SK-N-SH treated with all-trans-retinoic acid at 6 μM for 48 hours (cell line): ENCODE data around the gene OR10K1.

Source experiments
- ATAC-seq: fragments of 200-7000 bp; cut with Tn5 transposase; 3 replicates; pipeline ENCODE4 v1.9.1; 2020; ENCODE audit warnings: mild to moderate bottlenecking, moderate library complexity
- ARNTL ChIP-seq: fragments of 450-650 bp; formaldehyde crosslinking; IDR thresholded peaks from 2 replicates; pipeline ENCODE4 v1.5.0; 2020; ENCODE audit warnings: low read depth, mild to moderate bottlenecking, moderate library complexity, borderline replicate concordance
- BACH2 ChIP-seq: fragments of 250-450 bp; sonication (Bioruptor Pico); IDR thresholded peaks from 2 replicates; pipeline ENCODE4 v1.9.0; 2021; ENCODE audit warnings: mild to moderate bottlenecking, borderline replicate concordance
- CSDC2 ChIP-seq: fragments of 250-450 bp; sonication (Bioruptor Pico); IDR thresholded peaks from 2 replicates; pipeline ENCODE4 v1.5.0; 2020; ENCODE audit warnings: mild to moderate bottlenecking, moderate library complexity
- ESRRG ChIP-seq: fragments of 250-450 bp; sonication (Bioruptor Pico); IDR thresholded peaks from 2 replicates; pipeline ENCODE4 v1.6.1; 2021; ENCODE audit warnings: mild to moderate bottlenecking
- GLIS3 ChIP-seq: fragments of 250-450 bp; sonication (Bioruptor Pico); IDR thresholded peaks from 2 replicates; pipeline ENCODE4 v1.5.0; 2020; ENCODE audit warnings: mild to moderate bottlenecking, moderate library complexity
- ISL1 ChIP-seq: fragments of 250-450 bp; sonication (Bioruptor Pico); IDR thresholded peaks from 2 replicates; pipeline ENCODE4 v2.1.2; 2022; ENCODE audit warnings: mild to moderate bottlenecking, moderate library complexity
- OSR1 ChIP-seq: fragments of 250-450 bp; sonication (Bioruptor Pico); IDR thresholded peaks from 2 replicates; pipeline ENCODE4 v1.8.0; 2022; ENCODE audit warnings: moderate library complexity, mild to moderate bottlenecking, inconsistent platforms
- PPARA ChIP-seq: fragments of 250-450 bp; sonication (Bioruptor Pico); IDR thresholded peaks from 2 replicates; pipeline ENCODE4 v1.5.0; 2020; ENCODE audit warnings: mild to moderate bottlenecking, borderline replicate concordance
- RARB ChIP-seq: fragments of 250-450 bp; sonication (Bioruptor Pico); IDR thresholded peaks from 2 replicates; pipeline ENCODE4 v1.8.0; 2021; ENCODE audit warnings: mild to moderate bottlenecking, moderate library complexity
- SNAI2 ChIP-seq: fragments of 250-450 bp; sonication (Bioruptor Pico); IDR thresholded peaks from 2 replicates; pipeline ENCODE4 v1.5.0; 2020; ENCODE audit warnings: mild to moderate bottlenecking, moderate library complexity
- TOX ChIP-seq: fragments of 250-450 bp; sonication (Bioruptor Pico); IDR thresholded peaks from 2 replicates; pipeline ENCODE4 v1.8.0; 2021; ENCODE audit warnings: mild to moderate bottlenecking, moderate library complexity, borderline replicate concordance
- ZC3H10 ChIP-seq: fragments of 250-450 bp; sonication (Bioruptor Pico); IDR thresholded peaks from 2 replicates; pipeline ENCODE4 v1.5.1; 2021; ENCODE audit warnings: mild to moderate bottlenecking, moderate library complexity
- ZFP3 ChIP-seq: fragments of 250-450 bp; sonication (Bioruptor Pico); IDR thresholded peaks from 2 replicates; pipeline ENCODE4 v1.5.0; 2020; ENCODE audit warnings: mild to moderate bottlenecking, moderate library complexity
- ZNF565 ChIP-seq: fragments of 450-650 bp; formaldehyde crosslinking; conservative IDR thresholded peaks from 2 replicates; pipeline ENCODE4 v1.5.0; 2020; ENCODE audit warnings: low read depth, mild to moderate bottlenecking, moderate library complexity
- ZNF70 ChIP-seq: fragments of 450-650 bp; formaldehyde crosslinking; IDR thresholded peaks from 2 replicates; pipeline ENCODE4 v1.5.0; 2020; ENCODE audit warnings: mild to moderate bottlenecking, moderate library complexity
- ZNF8 ChIP-seq: fragments of 450-650 bp; formaldehyde crosslinking; IDR thresholded peaks from 2 replicates; pipeline ENCODE4 v1.5.0; 2020; ENCODE audit warnings: mild to moderate bottlenecking, moderate library complexity
- TF ChIP-seq, protein P1 (sequence below): fragments of 250-450 bp; sonication (Bioruptor Pico); IDR thresholded peaks from 2 replicates; pipeline ENCODE4 v1.5.1; 2020; ENCODE audit warnings: low read depth, mild to moderate bottlenecking, moderate library complexity
- TF ChIP-seq, protein P2 (sequence below): fragments of 250-450 bp; sonication (Bioruptor Pico); IDR thresholded peaks from 2 replicates; pipeline ENCODE4 v1.8.0; 2020; ENCODE audit warnings: mild to moderate bottlenecking, moderate library complexity, borderline replicate concordance
- TF ChIP-seq, protein P3 (sequence below): fragments of 250-450 bp; sonication (Bioruptor Pico); IDR thresholded peaks from 2 replicates; pipeline ENCODE4 v1.5.1; 2021; ENCODE audit warnings: mild to moderate bottlenecking, moderate library complexity
- TF ChIP-seq, protein P4 (sequence below): fragments of 250-450 bp; sonication (Bioruptor Pico); IDR thresholded peaks from 2 replicates; pipeline ENCODE4 v1.5.0; 2020; ENCODE audit warnings: mild to moderate bottlenecking, moderate library complexity
- TF ChIP-seq, protein P5 (sequence below): fragments of 250-450 bp; sonication (Bioruptor Pico); IDR thresholded peaks from 2 replicates; pipeline ENCODE4 v1.8.0; 2021; ENCODE audit warnings: low read depth, mild to moderate bottlenecking, moderate library complexity, borderline replicate concordance

OR10K1 gene

DNA sequence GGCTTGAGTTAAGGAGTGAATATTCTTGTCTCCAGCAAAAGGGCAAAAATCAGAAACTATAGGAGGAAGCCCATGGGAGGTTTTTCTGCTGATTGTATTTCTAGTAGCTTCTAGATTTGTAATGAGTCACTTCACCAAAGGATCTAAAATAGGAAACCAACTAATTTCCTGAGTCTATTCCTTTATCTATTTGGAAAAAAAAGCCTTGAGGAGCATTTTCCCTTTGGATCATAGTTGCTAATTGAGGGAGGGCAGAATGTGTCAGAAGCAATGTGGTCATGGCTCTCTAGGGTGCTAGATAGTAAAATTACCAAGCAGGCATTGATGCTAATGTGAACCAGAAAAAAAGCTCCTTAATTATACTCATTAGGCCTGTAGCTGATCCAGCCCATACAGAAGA, 10.3 kb downstream of the OR10K1 start, which contains the start of gene OR10R2:
Gene OR10R2 (plus strand): TSS at position 301 of the 400 bp plus-strand sequence. CDS start 106 bp downstream, outside the sequence.
- TF ChIP-seq, protein P1, sequence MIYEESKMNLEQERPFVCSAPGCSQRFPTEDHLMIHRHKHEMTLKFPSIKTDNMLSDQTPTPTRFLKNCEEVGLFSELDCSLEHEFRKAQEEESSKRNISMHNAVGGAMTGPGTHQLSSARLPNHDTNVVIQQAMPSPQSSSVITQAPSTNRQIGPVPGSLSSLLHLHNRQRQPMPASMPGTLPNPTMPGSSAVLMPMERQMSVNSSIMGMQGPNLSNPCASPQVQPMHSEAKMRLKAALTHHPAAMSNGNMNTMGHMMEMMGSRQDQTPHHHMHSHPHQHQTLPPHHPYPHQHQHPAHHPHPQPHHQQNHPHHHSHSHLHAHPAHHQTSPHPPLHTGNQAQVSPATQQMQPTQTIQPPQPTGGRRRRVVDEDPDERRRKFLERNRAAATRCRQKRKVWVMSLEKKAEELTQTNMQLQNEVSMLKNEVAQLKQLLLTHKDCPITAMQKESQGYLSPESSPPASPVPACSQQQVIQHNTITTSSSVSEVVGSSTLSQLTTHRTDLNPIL: no peak
- no peak for TF ChIP-seq CSDC2
- TF ChIP-seq ZNF565 (CRISPR knock-in tag): no peak
- no peak for TF ChIP-seq ZC3H10 (CRISPR knock-in tag)
- no peak for ATAC-seq

DNA sequence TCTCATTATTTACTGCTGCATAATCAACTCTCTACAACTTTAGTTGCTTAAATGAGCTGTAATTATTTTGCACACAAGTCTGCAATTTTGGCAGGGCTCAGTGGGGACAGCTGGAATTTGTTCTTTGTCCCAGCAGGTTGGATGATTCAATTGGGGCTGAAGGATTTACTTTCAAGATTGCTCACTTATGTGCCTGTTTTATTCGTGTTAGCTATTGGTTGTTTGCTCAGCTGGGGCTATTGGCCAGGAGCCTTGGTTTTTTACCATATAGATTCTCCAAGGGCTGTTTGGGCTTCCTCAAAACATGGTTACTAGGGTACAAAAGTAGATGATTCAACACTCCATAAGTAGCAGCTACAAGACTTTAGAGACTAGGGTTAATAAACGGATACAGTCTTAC, 23.8 kb downstream of the OR10K1 start:
- TF ChIP-seq, protein P1: no peak
- TF ChIP-seq GLIS3: no peak
- TF ChIP-seq, protein P2, sequence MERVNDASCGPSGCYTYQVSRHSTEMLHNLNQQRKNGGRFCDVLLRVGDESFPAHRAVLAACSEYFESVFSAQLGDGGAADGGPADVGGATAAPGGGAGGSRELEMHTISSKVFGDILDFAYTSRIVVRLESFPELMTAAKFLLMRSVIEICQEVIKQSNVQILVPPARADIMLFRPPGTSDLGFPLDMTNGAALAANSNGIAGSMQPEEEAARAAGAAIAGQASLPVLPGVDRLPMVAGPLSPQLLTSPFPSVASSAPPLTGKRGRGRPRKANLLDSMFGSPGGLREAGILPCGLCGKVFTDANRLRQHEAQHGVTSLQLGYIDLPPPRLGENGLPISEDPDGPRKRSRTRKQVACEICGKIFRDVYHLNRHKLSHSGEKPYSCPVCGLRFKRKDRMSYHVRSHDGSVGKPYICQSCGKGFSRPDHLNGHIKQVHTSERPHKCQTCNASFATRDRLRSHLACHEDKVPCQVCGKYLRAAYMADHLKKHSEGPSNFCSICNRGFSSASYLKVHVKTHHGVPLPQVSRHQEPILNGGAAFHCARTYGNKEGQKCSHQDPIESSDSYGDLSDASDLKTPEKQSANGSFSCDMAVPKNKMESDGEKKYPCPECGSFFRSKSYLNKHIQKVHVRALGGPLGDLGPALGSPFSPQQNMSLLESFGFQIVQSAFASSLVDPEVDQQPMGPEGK (CRISPR knock-in tag): no peak
- no peak for TF ChIP-seq OSR1
- TF ChIP-seq CSDC2: no peak
- TF ChIP-seq, protein P3, sequence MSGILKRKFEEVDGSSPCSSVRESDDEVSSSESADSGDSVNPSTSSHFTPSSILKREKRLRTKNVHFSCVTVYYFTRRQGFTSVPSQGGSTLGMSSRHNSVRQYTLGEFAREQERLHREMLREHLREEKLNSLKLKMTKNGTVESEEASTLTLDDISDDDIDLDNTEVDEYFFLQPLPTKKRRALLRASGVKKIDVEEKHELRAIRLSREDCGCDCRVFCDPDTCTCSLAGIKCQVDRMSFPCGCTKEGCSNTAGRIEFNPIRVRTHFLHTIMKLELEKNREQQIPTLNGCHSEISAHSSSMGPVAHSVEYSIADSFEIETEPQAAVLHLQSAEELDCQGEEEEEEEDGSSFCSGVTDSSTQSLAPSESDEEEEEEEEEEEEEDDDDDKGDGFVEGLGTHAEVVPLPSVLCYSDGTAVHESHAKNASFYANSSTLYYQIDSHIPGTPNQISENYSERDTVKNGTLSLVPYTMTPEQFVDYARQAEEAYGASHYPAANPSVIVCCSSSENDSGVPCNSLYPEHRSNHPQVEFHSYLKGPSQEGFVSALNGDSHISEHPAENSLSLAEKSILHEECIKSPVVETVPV (CRISPR knock-in tag): no peak
- TF ChIP-seq ESRRG (CRISPR knock-in tag): no peak
- TF ChIP-seq SNAI2 (CRISPR knock-in tag): no peak
- no peak for TF ChIP-seq ISL1
- TF ChIP-seq BACH2 (CRISPR knock-in tag): no peak
- no peak for TF ChIP-seq TOX (CRISPR knock-in tag)
- TF ChIP-seq ARNTL (CRISPR knock-in tag): no peak
- TF ChIP-seq RARB (CRISPR knock-in tag): no peak
- TF ChIP-seq ZC3H10 (CRISPR knock-in tag): no peak
- TF ChIP-seq PPARA (CRISPR knock-in tag): no peak
- TF ChIP-seq ZFP3 (CRISPR knock-in tag): no peak
- TF ChIP-seq ZNF565 (CRISPR knock-in tag): no peak
- TF ChIP-seq ZNF70 (CRISPR knock-in tag): no peak
- TF ChIP-seq, all 23 proteins: peak for 0

DNA sequence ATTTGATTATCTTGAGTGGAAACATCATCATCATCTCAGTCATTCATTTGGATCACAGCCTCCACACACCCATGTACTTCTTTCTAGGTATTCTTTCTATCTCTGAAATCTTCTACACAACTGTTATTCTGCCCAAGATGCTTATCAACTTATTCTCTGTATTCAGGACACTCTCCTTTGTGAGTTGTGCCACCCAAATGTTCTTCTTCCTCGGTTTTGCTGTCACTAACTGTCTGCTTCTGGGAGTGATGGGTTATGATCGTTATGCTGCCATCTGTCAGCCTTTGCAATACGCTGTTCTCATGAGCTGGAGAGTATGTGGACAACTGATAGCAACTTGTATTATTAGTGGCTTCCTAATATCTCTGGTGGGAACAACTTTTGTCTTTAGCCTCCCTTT, 29.7 kb downstream of the OR10K1 start:
- ATAC-seq: no peak
- TF ChIP-seq, protein P2 (CRISPR knock-in tag): no peak
- no peak for TF ChIP-seq ARNTL (CRISPR knock-in tag)
- TF ChIP-seq, protein P4, sequence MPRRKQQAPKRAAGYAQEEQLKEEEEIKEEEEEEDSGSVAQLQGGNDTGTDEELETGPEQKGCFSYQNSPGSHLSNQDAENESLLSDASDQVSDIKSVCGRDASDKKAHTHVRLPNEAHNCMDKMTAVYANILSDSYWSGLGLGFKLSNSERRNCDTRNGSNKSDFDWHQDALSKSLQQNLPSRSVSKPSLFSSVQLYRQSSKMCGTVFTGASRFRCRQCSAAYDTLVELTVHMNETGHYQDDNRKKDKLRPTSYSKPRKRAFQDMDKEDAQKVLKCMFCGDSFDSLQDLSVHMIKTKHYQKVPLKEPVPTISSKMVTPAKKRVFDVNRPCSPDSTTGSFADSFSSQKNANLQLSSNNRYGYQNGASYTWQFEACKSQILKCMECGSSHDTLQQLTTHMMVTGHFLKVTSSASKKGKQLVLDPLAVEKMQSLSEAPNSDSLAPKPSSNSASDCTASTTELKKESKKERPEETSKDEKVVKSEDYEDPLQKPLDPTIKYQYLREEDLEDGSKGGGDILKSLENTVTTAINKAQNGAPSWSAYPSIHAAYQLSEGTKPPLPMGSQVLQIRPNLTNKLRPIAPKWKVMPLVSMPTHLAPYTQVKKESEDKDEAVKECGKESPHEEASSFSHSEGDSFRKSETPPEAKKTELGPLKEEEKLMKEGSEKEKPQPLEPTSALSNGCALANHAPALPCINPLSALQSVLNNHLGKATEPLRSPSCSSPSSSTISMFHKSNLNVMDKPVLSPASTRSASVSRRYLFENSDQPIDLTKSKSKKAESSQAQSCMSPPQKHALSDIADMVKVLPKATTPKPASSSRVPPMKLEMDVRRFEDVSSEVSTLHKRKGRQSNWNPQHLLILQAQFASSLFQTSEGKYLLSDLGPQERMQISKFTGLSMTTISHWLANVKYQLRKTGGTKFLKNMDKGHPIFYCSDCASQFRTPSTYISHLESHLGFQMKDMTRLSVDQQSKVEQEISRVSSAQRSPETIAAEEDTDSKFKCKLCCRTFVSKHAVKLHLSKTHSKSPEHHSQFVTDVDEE (CRISPR knock-in tag): no peak
- TF ChIP-seq, protein P5, sequence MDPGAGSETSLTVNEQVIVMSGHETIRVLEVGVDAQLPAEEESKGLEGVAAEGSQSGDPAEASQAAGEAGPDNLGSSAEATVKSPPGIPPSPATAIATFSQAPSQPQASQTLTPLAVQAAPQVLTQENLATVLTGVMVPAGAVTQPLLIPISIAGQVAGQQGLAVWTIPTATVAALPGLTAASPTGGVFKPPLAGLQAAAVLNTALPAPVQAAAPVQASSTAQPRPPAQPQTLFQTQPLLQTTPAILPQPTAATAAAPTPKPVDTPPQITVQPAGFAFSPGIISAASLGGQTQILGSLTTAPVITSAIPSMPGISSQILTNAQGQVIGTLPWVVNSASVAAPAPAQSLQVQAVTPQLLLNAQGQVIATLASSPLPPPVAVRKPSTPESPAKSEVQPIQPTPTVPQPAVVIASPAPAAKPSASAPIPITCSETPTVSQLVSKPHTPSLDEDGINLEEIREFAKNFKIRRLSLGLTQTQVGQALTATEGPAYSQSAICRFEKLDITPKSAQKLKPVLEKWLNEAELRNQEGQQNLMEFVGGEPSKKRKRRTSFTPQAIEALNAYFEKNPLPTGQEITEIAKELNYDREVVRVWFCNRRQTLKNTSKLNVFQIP (CRISPR knock-in tag): no peak
- TF ChIP-seq ZNF565 (CRISPR knock-in tag): no peak
- no peak for TF ChIP-seq PPARA (CRISPR knock-in tag)
- TF ChIP-seq, protein P3 (CRISPR knock-in tag): no peak
- TF ChIP-seq RARB (CRISPR knock-in tag): no peak
- no peak for TF ChIP-seq ZC3H10 (CRISPR knock-in tag)
- TF ChIP-seq ZNF8 (CRISPR knock-in tag): no peak
- TF ChIP-seq ZFP3 (CRISPR knock-in tag): no peak
- TF ChIP-seq, protein P1: no peak
- no peak for TF ChIP-seq ISL1
- TF ChIP-seq OSR1: no peak
- TF ChIP-seq BACH2 (CRISPR knock-in tag): no peak
- no peak for TF ChIP-seq ZNF70 (CRISPR knock-in tag)
- TF ChIP-seq, all 23 proteins: peak for 0

More for the DNA sequence above, 23.8 kb downstream of the OR10K1 start:
- no peak for ATAC-seq
